ENCODE results near the gene GAST.

The GAST gene

GRCh38 chr17:41750862-41751261 is 38.7 kb downstream of the GAST start:
- no peak for FAIRE-seq

DNA sequence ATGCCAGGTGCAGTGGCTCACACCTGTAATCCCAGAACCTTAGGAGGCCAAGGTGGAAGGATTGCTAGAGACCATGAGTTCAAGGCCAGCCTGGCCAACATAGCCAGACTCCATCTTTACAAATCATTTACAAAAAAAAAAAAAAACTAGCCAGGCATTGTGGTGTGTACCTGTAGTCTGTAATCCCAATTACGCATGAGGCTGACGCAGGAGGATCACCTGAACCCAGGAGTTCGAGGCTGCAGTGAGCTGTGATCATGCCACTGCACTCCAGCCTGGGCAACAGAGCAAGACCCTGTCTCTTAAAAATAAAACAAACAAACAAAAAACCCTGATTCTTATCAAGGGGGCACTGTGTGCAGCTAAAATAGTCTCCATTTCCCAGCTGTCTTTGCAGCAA is 39.2 kb downstream of the GAST start:
- no peak for FAIRE-seq

DNA sequence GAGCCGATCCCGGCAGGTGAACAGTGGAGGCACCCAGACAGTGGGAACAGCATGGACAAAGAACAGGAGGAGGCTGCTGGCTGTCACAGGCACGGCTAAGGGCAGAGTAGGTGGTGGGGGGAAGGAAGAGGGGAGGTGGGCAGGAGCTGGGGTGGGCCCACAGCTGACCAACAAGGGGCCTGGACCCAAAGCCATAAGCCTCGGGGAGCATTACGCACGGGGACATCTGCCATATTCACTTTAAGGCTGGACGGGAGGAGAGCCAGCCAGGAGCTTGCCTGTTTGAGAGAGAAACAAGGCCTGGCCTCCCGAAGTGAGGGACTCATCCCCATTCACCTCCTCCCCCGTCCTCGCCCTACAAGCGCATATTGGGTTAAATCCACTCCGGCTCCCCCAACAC is 41.9 kb downstream of the GAST start:
- FAIRE-seq: no peak

DNA sequence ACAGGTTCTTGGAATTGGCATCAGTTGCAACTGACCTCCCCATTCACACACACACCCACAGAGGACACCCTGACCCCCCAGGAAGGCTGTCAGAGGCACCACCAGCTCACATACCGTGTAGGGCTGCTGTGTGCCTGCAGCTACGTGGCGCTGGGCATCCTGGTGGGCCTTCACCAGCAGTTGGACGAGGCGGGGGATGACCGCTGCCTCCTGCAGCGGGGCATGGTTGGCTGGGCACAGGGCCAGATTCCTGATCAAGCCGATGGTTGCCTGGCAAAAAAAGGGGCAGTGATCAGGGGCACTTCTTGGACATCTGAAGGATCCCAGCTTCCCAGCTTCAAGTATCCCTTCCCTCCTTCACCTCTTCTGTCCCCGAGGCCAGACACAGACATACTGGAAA is 46.5 kb downstream of the GAST start:
- no peak for FAIRE-seq

- no peak for FAIRE-seq
Observed at GRCh38 chr17:41760878-41761277, 48.7 kb downstream of the GAST start.

DNA sequence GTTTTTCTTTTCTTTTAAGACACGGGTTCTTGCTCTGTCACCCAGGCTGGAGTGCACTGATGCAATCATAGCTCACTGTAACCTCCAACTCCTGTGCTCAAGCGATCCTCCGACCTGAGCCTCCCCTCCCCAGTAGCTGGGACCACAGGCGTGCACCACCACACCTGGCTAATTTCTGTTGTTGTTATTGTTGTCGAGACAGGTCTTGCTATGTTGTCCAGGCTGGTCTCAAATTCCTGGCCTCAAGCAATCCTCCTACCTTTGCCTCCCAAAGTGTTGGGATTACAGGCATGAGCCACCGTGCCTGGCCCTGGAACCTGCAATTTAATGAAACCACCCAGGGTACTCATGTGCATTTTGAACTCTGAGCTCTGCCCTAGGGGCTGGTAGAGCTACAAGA is 50.3 kb downstream of the GAST start:
- FAIRE-seq: no peak

DNA sequence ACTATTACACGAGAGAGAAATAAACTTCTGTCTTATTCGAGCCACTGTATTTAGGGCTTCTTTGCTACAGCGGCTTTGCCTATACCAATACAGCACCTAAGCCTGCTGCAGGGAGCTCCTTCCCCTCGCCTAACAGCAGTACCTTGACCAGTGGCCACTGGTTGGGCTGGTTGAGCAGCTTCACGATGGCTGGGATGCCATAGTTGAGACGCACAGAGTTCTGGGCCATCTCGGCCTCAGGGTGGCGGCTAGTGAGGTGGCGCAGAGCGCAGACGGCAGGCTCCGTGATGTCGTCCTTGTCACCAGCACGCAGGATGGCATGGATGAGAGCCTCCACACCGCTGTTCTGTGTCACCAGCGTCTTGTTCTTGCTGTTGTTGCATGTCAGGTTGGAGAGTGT is 50.7 kb downstream of the GAST start:
- no peak for FAIRE-seq

- FAIRE-seq: no peak
Observed at GRCh38 chr17:41763327-41763726, 51.2 kb downstream of the GAST start.

Data from A204.1 (cell line).